ENCODE measurements around the gene PLXNB2.

The PLXNB2 gene

GRCh38 chr22:50306753-50307749 lies at the start of gene PLXNB2:
Gene PLXNB2, minus strand, starts transcription at chr22:50307646. Its CDS starts 17,062 bp downstream, at chr22:50290584.
- Histone ChIP-seq H3K4me1 (ENCODE audit: control insufficient read depth, insufficient read depth, low read length) (peaks cover 21% of the 10 kb centered on the region), H3K9me3 (ENCODE audit: control insufficient read depth, insufficient read depth, low read depth, low read length) (no peaks in the 10 kb centered on the region), H3K36me3 (ENCODE audit: control insufficient read depth in 2 of 2, insufficient read depth in 1 of 2, low read length in 2 of 2) (peaks cover 0 to 28% of the 10 kb centered on the region in 2 experiments; a peak in 1 of 3 replicates), H3K27ac (ENCODE audit: extremely low read depth, low read depth, low read length) (peak within 1 kb of the TSS; percentile 98), H3K4me3 (ENCODE audit: low read depth, low read length) (peak within 1 kb of the TSS; percentile 89)
- ChIA-PET POLR2A (interaction anchor here (0.6 to 4.7 kb wide), 24 partner anchors 9 to 345 kb away, joined by 3 to 37 read pairs (median 5); partner anchors contain the start of genes DENND6B, HDAC10, LMF2 and MAPK12), CTCF (interaction anchor here (0.6 to 2.5 kb wide), 9 partner anchors 10 to 67 kb away, joined by 3 to 18 read pairs (median 4); no protein-coding TSS in a partner anchor)
- TF ChIP-seq ZNF707 (tag by site-specific recombination; IDR thresholded peaks at IDR 0.05): no peak
- peak; percentile 50 for TF ChIP-seq ZBTB7A (tag by site-specific recombination; IDR thresholded peaks at IDR 0.05; ENCODE audit: low read depth)
- peak; percentile 7; the same call in 1 of the 2 replicates for TF ChIP-seq ZIC2 (tag by site-specific recombination; IDR thresholded peaks at IDR 0.05)
- peak; percentile 22; the same call in 1 of the 2 replicates for TF ChIP-seq KLF10 (tag by site-specific recombination; IDR thresholded peaks at IDR 0.05)
- TF ChIP-seq ZNF280D (tag by site-specific recombination; IDR thresholded peaks at IDR 0.05): no peak
- no peak for TF ChIP-seq ZNF248 (tag by site-specific recombination; IDR thresholded peaks at IDR 0.05)
- TF ChIP-seq ZSCAN18 (tag by site-specific recombination; IDR thresholded peaks at IDR 0.05): no peak
- no peak for TF ChIP-seq ZNF37A (tag by site-specific recombination; IDR thresholded peaks at IDR 0.05)
- TF ChIP-seq ZNF146 (tag by site-specific recombination; IDR thresholded peaks at IDR 0.05): no peak
- no peak; the same call in 1 of the 2 replicates for TF ChIP-seq ZBTB11 (tag by site-specific recombination; conservative IDR thresholded peaks at IDR 0.05; ENCODE audit: low read depth)
- TF ChIP-seq ZNF768 (tag by site-specific recombination; IDR thresholded peaks at IDR 0.05): no peak
- no peak for TF ChIP-seq ZNF391 (tag by site-specific recombination; IDR thresholded peaks at IDR 0.05; ENCODE audit: borderline replicate concordance, low read depth)
- TF ChIP-seq PRDM6 (tag by site-specific recombination; IDR thresholded peaks at IDR 0.05): no peak
- peak; percentile 77 for TF ChIP-seq ZBTB26 (tag by site-specific recombination; optimal IDR thresholded peaks at IDR 0.05)
- TF ChIP-seq BCL6B (tag by site-specific recombination; IDR thresholded peaks at IDR 0.05): no peak
- peak; percentile 75; the same call in 1 of the 2 replicates for TF ChIP-seq PBX3 (CRISPR knock-in tag; IDR thresholded peaks at IDR 0.05)
- TF ChIP-seq ZFP3 (tag by site-specific recombination; IDR thresholded peaks at IDR 0.05; ENCODE audit: low read depth): no peak
- TF ChIP-seq YY1 (tag by site-specific recombination; IDR thresholded peaks at IDR 0.05): peak; percentile 12; the same call in 1 of the 2 replicates
- TF ChIP-seq ZNF449 (tag by site-specific recombination; IDR thresholded peaks at IDR 0.05): no peak

Data from HEK293 (cell line).